GM12801 (cell line): ENCODE data around the gene ZAR1L.

Experiments
- TF ChIP-seq, protein P1 (sequence below): IDR thresholded peaks from one replicate; pipeline ENCODE4 v1.5.1; 2011; ENCODE audit warnings: control low read depth; ENCODE audit not compliant: insufficient read length; ENCODE audit errors: extremely low read depth

The ZAR1L gene

DNA sequence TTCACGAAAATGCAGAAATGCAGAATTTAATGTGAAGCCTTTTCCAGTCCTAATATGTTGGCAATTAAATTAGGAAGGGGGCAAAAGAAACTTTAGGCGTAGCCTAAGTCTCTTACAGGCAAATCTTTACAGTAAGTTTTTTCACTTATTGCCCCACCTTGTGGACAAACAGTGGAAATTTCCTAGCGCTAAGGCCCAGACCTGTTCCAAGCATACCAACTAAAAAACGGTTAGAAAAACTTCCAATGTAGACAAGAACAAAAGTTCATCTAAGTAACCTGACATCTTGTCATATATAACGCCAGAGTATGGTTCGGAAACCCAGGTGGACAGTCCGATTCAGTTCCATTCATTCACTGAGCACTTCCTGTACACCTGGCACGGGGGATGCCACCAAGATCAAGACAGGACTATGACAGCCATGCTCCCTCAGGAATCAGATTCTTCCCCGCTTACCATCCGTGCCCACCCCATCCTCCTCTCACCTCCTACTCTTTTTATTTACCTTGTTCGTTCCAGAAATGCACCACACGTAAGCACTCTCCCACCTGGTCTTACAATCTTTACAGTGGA, 4.9 kb downstream of the ZAR1L start:
- TF ChIP-seq, protein P1, sequence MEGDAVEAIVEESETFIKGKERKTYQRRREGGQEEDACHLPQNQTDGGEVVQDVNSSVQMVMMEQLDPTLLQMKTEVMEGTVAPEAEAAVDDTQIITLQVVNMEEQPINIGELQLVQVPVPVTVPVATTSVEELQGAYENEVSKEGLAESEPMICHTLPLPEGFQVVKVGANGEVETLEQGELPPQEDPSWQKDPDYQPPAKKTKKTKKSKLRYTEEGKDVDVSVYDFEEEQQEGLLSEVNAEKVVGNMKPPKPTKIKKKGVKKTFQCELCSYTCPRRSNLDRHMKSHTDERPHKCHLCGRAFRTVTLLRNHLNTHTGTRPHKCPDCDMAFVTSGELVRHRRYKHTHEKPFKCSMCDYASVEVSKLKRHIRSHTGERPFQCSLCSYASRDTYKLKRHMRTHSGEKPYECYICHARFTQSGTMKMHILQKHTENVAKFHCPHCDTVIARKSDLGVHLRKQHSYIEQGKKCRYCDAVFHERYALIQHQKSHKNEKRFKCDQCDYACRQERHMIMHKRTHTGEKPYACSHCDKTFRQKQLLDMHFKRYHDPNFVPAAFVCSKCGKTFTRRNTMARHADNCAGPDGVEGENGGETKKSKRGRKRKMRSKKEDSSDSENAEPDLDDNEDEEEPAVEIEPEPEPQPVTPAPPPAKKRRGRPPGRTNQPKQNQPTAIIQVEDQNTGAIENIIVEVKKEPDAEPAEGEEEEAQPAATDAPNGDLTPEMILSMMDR: no peak

DNA sequence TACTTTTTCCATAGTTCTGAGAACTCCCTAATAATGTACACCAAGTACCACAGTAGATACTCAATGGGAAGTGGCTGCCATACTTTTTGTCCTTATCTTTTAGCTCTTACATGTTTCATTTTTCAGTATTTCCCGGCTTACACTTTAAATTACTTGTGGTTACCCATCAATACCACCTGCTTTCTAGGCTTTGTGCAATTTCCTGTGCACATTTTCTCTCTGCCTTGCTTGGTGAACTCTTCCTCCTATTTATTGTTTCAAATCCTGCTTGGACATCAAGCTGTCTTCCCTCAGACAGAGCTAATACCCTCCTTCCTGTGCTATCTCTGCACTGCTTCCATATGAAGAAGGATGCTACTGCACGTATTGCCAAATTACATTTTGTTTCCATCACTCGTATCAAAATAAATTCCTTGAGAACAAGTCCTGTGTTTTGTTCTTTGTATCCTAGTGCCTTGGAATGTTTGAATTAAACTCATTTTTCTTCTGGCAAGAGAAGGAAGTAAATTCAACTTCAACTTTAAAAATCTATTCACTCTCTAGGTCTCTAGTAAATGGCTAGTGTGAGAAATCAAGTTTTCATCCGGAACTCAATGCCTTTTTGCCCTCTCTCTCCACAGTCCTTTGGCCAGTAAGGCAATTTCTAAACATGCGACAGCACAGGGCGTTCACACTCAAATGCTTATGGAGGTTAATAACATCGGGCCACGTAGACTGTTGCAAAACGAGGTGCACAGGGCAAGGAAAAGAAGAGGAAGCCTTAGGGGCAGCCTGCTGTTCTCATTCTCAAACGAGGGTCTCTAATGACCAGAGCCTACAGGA, 5.6 kb downstream of the ZAR1L start:
- TF ChIP-seq, protein P1: no peak

DNA sequence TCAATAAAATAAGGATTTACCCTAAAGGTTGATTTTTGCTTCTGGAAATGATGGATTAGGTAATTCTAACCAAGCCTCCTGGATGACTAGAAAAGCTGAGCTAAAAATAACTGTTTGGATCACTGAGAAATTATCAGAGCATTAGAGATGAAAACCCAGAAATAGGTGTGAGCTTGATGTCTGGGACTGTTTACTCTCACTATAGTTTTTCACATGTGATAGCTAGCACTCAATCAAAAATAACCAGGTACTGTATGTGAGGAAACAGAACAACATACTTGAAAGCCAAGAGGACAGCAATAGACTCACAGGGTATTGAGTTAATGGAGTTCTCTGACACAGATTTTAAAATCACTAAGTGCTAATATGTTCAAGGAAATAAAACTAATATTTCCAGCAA, 9.5 kb downstream of the ZAR1L start:
- TF ChIP-seq, protein P1: no peak

DNA sequence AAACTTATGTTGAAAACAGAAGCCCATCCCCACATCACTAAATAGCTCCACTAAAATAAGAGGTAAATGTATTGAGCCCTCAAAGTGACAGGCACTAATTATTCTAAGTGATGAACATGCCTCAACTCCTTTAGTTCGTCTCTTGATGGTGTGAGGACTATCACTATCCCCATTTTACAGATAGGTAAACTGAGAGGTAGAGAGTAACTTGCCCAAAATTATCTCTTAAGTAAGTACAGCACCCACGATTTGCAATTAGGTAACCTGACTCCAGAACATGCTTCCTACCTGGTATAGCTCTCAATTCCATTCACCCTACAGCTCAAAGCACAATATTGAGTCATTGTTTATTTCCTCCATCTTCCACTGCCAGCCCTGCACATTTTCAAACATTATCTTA, 12.7 kb downstream of the ZAR1L start:
- TF ChIP-seq, protein P1: no peak

DNA sequence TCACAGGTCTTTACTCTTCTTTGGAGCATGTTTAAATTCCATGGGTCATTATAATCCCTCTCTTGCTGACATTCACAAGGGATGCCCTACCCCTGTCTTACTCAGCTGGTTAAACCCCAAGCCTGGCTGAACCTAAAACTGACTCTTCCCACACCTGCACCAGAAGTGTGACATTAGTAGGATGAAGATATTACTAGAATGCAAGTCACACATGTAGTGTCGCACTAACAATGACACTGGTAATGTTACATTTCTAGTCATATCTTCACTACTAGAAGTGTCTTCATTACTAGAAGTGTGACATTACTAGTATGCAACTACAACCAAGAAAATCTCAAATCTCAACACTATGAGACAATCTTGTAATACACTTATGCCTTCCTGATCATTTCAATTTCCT, 14.2 kb downstream of the ZAR1L start:
- TF ChIP-seq, protein P1: no peak

DNA sequence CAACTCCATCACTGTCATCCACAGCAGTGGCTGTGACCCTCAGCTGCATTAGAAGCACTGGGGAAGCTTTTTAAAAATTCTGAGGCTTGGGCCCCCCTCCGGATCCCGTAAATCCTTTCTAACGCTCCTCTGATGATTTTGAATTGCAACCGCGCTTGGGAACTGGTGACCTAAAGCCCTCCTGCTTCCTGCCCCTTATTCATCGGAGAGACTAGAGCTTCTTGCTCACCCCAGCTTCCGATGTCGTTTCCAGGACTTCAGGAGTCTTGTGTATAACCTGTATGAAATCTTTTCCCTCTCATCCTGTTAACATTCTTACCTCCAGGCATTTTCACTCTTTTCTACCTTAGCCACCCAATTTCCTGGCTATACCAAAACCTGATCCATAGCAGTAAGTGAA, 14.8 kb downstream of the ZAR1L start:
- TF ChIP-seq, protein P1: no peak

DNA sequence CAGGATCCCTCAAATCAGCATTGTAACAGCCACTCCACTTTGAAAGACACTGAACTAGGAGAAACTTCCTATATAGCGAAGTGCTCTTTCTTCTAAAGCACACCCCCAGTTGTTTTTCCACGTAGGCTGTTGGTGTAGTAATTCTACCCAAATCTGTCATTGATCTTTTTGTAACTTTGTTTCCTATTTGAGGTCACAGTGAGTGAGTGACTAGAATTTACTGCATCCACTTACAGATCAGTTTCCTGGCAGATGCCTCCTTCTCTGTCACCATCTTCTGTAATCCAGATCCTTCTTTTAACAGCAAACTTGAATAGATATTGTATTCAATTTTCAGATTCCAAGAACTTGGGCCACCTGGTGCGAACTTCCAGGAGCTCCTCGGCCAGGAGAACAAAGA, 15.3 kb downstream of the ZAR1L start:
- TF ChIP-seq, protein P1: no peak
